Thyroid gland (tissue), 4 donors: ENCODE results near the gene CCDC192.

Experiments
- POLR2A ChIP-seq, 2 donors: fragments of 450-650 bp; IDR thresholded peaks; one replicate each; pipeline ENCODE4 v1.6.1; 2017; ENCODE audit warnings: antibody characterized with exemption in 2 of 2, mild to moderate bottlenecking in 2 of 2, moderate library complexity in 1 of 2
- TF ChIP-seq, protein P1 (sequence below), 6 experiments: fragments of 200-600 bp in 3 of 6; fragments of 450-650 bp in 3 of 6; sonication (generic) in 3 of 6; IDR thresholded peaks; one replicate each; pipeline ENCODE4 v1.5.1; 2016 to 2019; ENCODE audit warnings: antibody characterized with exemption in 6 of 6, mild to moderate bottlenecking in 2 of 6, inconsistent platforms in 1 of 6, moderate library complexity in 1 of 6

DNA sequence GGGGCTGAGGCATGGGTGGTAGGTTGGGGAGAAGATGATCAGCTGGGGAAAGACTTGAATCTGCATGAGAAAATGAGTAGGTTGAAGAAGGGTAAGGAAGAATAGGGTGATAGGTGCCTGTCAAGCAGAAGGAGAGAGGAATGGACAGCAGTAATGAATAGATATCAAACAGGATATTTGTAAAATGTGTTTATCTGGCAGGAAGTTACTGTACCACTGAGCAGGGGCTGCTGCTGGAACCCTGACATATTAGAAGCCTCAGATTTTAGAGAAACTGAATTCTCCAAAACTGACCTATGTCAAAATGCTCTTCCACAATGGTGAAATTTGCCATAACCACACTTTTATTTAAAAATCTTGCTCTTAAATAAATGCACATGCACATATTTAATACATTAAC lies 41.0 kb downstream of the CCDC192 start:
- TF ChIP-seq POLR2A (IDR thresholded peaks at IDR 0.05) = no peak
- TF ChIP-seq, protein P1, sequence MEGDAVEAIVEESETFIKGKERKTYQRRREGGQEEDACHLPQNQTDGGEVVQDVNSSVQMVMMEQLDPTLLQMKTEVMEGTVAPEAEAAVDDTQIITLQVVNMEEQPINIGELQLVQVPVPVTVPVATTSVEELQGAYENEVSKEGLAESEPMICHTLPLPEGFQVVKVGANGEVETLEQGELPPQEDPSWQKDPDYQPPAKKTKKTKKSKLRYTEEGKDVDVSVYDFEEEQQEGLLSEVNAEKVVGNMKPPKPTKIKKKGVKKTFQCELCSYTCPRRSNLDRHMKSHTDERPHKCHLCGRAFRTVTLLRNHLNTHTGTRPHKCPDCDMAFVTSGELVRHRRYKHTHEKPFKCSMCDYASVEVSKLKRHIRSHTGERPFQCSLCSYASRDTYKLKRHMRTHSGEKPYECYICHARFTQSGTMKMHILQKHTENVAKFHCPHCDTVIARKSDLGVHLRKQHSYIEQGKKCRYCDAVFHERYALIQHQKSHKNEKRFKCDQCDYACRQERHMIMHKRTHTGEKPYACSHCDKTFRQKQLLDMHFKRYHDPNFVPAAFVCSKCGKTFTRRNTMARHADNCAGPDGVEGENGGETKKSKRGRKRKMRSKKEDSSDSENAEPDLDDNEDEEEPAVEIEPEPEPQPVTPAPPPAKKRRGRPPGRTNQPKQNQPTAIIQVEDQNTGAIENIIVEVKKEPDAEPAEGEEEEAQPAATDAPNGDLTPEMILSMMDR (IDR thresholded peaks at IDR 0.05) = no peak
